ENCODE data around the gene BID.

Gene BID

DNA sequence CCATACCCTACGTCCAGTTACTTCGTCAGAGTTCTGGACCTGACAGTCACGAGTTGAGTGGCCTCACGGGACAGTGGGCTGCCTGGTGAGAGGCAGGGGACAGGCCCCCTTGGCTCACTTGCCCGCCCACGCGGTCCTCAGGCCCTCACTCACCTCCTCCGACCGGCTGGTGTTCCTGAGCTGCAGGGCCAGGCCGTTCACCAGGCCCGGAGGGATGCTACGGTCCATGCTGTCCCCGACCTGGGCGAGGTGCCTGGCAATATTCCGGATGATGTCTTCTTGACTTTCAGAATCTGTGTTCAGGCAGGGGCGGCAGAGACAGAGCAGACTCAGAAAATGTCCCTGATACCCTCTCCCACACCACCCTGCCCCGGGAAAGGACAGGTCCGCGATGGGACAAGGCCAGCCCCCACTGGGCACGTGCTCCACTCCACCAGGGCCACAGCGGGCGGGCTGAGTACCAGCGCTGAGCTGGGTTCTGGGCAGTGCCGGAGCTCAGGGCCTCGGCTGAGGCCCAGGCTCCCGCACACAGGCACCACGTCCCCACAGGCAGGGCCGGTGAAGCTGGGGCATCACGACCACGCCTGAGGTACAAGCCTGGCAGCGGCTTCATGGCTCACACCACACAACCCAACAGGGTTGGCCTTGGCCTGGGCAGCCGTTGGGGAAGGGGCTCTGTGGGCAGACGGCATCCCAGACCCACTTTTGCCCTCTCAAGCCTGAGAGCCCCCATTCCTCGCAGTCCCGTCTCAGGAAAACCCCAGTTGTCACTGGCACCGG is 34.9 kb downstream of the BID start:
- H3K4me3 ChIP-seq (ENCODE audit: control insufficient read depth, low read depth, low read length): no peak overlapping the region
- TF ChIP-seq, protein P1, sequence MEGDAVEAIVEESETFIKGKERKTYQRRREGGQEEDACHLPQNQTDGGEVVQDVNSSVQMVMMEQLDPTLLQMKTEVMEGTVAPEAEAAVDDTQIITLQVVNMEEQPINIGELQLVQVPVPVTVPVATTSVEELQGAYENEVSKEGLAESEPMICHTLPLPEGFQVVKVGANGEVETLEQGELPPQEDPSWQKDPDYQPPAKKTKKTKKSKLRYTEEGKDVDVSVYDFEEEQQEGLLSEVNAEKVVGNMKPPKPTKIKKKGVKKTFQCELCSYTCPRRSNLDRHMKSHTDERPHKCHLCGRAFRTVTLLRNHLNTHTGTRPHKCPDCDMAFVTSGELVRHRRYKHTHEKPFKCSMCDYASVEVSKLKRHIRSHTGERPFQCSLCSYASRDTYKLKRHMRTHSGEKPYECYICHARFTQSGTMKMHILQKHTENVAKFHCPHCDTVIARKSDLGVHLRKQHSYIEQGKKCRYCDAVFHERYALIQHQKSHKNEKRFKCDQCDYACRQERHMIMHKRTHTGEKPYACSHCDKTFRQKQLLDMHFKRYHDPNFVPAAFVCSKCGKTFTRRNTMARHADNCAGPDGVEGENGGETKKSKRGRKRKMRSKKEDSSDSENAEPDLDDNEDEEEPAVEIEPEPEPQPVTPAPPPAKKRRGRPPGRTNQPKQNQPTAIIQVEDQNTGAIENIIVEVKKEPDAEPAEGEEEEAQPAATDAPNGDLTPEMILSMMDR (conservative IDR thresholded peaks at IDR 0.05; ENCODE audit: control insufficient read depth, insufficient read depth, low read depth, low read length): no peak
- DNase-seq (ENCODE audit: low read depth): no peak

DNA sequence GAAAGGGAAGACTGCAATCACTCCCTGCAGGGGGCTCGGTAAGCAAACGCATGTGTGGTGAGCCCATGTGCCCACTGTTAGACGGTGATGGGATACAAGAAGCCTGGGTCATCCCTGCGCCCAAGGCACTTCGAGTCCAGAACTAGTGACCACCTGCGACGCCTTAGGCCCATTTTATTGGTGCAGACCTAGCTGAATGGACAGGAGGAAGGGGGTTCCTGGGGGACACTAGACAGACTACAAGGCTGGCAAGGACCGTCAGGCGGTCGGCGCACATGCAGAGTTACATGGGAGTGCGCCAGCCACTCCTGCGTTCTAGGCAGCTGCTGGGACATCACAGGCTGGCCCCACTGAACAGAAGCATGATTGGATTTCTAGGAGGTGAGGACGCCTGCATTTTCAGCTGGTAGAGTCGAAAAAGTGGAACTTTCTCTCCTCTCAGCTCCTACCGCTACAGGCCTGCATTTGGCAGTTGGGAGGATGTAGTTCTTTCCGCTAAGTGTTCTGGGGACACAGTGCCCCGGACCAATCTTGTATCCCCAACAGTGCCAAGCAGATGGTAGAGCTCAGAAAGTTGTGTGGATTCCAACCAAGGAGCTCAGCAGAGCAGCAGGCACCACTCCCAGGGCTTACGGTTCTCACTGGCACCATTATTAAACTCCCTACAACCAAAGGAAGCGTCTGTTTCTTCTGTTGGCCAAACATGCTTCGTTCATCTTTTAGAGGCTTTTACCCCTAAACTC is 35.7 kb downstream of the BID start:
- TF ChIP-seq, protein P1 (conservative IDR thresholded peaks at IDR 0.05; ENCODE audit: control insufficient read depth, insufficient read depth, low read depth, low read length): no peak
- DNase-seq (ENCODE audit: low read depth): no peak
- no peak overlapping the region for H3K4me3 ChIP-seq (ENCODE audit: control insufficient read depth, low read depth, low read length)

DNA sequence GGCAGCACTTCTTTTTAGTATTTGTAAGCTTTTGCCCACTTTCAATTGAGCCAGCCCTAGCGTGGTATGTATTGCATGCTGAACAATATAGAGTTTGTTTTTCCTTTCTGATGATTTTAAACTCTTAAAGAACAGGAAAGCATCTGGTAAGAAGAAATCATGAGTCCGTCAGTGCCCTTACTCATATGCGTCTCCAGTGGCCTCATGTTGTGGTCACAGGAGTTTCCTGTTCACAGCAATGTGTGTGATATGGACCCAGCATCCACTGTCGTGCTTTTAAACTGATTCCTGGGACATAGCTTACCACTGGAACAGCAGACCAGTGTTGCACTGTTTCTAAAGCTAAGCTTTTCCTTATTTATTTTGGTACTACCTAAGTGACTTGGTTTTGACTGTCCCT is 40.1 kb downstream of the BID start:
- TF ChIP-seq, protein P1 (conservative IDR thresholded peaks at IDR 0.05; ENCODE audit: control insufficient read depth, insufficient read depth, low read depth, low read length): no peak
- DNase-seq (ENCODE audit: low read depth): peak; percentile 61
- no peak overlapping the region for H3K4me3 ChIP-seq (ENCODE audit: control insufficient read depth, low read depth, low read length)

DNA sequence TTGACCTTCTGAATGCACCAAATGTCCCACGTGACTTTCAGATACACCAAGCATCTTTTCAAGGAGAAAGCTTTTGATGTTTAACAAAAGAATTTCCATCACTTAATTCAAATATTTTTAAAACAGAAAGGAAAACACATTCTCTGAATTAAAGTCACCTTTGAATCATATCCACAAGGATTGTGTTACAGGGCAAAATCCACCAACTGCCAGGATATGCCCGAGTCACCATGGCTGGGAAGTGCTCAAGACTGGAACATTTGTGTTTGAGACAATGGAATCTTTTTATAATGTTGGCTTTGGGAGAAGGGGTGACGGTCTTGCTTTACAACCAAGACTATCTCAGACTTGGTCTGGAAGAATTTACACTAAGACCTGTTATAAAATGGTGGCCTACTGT is 40.8 kb downstream of the BID start:
- TF ChIP-seq, protein P1 (conservative IDR thresholded peaks at IDR 0.05; ENCODE audit: control insufficient read depth, insufficient read depth, low read depth, low read length): no peak
- no peak overlapping the region for H3K4me3 ChIP-seq (ENCODE audit: control insufficient read depth, low read depth, low read length)
- peak; percentile 52 for DNase-seq (ENCODE audit: low read depth)

DNA sequence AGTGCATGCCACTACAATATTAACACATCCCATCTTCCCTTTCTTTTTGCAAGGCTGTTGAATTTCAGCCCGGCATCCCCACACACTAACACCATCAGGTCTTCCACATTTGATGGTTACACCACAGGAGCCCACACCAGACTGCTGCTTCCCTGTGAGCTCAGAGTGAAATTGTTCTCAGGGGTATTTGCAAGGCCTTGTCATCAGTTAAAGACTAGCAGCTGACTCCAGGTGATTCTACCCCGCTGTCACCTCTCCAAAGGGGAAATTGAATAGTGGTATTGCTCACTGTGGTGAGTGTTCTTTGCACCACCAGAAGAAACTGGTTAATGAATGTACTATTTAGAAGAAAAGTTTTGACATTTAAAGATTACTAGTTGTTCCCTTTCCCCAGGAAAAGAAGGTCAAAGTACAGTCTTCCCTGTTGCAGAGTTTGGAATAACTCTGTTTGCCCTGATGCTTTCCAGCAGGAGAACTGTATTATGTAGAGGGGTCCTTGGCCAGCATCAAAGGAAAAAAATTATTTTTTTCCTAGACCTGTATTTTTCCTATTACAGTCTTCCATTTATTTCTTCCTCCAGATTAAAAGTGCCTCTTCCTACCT is 41.9 kb downstream of the BID start:
- no peak overlapping the region for H3K4me3 ChIP-seq (ENCODE audit: control insufficient read depth, low read depth, low read length)
- no peak for DNase-seq (ENCODE audit: low read depth)
- TF ChIP-seq, protein P1 (conservative IDR thresholded peaks at IDR 0.05; ENCODE audit: control insufficient read depth, insufficient read depth, low read depth, low read length): no peak

DNA sequence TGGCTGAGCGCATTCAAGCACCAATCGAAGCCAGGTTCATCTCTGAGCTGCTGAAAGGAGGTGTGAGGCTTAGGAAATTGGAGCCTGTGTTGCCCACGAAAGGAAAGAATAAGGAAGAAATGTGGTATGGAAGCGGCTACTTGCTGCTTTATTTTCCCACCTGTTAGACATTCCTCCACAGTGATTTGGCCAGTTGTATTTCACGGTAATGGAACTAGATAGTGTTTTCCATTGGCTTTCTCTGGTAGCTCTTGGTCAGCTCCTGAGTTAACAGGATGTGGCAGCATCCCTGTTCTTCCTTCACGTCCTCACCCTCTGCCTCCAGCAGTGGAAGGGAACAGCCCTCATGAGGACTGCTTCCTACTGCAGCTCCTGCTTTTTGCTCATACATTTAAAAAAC is 44.7 kb downstream of the BID start:
- no peak for DNase-seq (ENCODE audit: low read depth)
- TF ChIP-seq, protein P1 (conservative IDR thresholded peaks at IDR 0.05; ENCODE audit: control insufficient read depth, insufficient read depth, low read depth, low read length): no peak
- no peak overlapping the region for H3K4me3 ChIP-seq (ENCODE audit: control insufficient read depth, low read depth, low read length)

Measured in fibroblast of mammary gland (primary cell).